ENCODE results near the gene ZNF451. TPM values are rescaled to one million over a fixed set of nuclear protein-coding genes. Genes with fewer than 3 reads are reported as not detected.

Gene ZNF451
- total and polyA plus RNA-seq, 2 donors (not counting 1 experiment from before 2014, with no cell fraction given): 25.9 to 86.3 TPM

- ATAC-seq (ENCODE audit: low read depth) (no peak), DNase-seq (no peak)
- Histone ChIP-seq H3K9ac (ENCODE audit: low read length) (no peak overlapping the region), H3K27ac (ENCODE audit: low read length in 2 of 2) (no peak overlapping the region), H3K4me1 (ENCODE audit: control insufficient read depth in 2 of 2, insufficient read depth in 2 of 2, low read length in 2 of 2) (peaks cover 5 to 9% of the 10 kb centered on the region in 2 donors), H3K79me2 (ENCODE audit: control insufficient read depth, insufficient read depth, low read length) (no peaks in the 10 kb centered on the region), H3K9me3 (ENCODE audit: control extremely low read depth in 1 of 3, control insufficient read depth in 2 of 3, insufficient read depth in 1 of 3, low read length in 2 of 3) (no peaks in the 10 kb centered on the region), H3K4me3 (ENCODE audit: control extremely low read depth in 1 of 5, extremely low read depth in 1 of 5, insufficient read depth in 1 of 5, low read depth in 2 of 5, low read length in 4 of 5) (no peak overlapping the region), H4K20me1 (ENCODE audit: control insufficient read depth, insufficient read depth, low read length, poor library complexity, severe bottlenecking) (no peaks in the 10 kb centered on the region), H3K27me3 (replicated peaks in 1 of 4; ENCODE audit: control extremely low read depth in 1 of 4, control insufficient read depth in 3 of 4, insufficient read depth in 4 of 4, low read length in 3 of 4) (no peaks in the 10 kb centered on the region), H2AFZ (ENCODE audit: insufficient read depth, low read depth, low read length, poor library complexity, severe bottlenecking) (no peak overlapping the region), H3K36me3 (replicated peaks in 1 of 2; ENCODE audit: control extremely low read depth in 1 of 2, control insufficient read depth in 1 of 2, extremely low read depth in 1 of 2, insufficient read depth in 2 of 2, low read length in 1 of 2) (peaks cover 3 to 7% of the 10 kb centered on the region in 2 experiments), H3K4me2 (replicated peaks; ENCODE audit: low read depth, low read length, poor library complexity, severe bottlenecking) (no peak overlapping the region)
- ChIA-PET CTCF (no interaction called here), POLR2A (no interaction called here)
- H3K4me1 Mint-ChIP-seq: peaks cover 9% of the 10 kb centered on the region
- intact Hi-C loops (cut with micrococcal nuclease): no loop called here
- no peak overlapping the region for H3K4me3 Mint-ChIP-seq
- H3K27ac Mint-ChIP-seq: no peak overlapping the region
- no peak for TF ChIP-seq CTCF (IDR thresholded peaks at IDR 0.05)
- TF ChIP-seq EZH2 (IDR thresholded peaks at IDR 0.05; ENCODE audit: borderline replicate concordance, insufficient read depth, low read depth, low read length, poor library complexity, severe bottlenecking): no peak
- H3K27me3 Mint-ChIP-seq: no peaks in the 10 kb centered on the region
- WGBS (ENCODE audit: insufficient coverage): 100% methylated on average over 1 of the region's 3 CpGs
- no peaks in the 10 kb centered on the region for H3K9me3 Mint-ChIP-seq (ENCODE audit: insufficient read depth)
These were observed 26.1 kb upstream of the ZNF451 start for GRCh38 chr6:57063847-57064246.

DNA sequence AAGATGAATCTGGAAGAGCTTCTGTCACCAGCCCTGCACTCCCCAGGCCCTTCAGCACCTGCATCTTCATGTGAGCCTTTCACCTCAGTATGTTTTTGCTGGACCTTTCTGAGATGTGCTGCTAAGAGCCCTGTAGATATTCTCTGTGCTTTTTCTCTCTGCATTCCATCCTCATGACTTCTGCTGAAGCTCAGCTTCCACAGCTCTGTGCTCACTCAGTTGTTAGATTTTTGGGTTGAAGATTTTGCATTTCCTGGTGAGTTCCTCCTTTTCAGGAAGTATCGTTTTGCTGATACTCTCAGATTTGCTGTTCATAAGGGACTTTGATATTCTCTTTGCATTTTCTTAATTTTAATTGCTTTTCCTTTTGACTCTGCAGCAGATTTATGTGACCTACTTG is 25.2 kb upstream of the ZNF451 start:
- H3K4me3 Mint-ChIP-seq: no peak overlapping the region
- no peak overlapping the region for H3K27ac ChIP-seq (ENCODE audit: low read length in 2 of 2)
- H4K20me1 ChIP-seq (ENCODE audit: control insufficient read depth, insufficient read depth, low read length, poor library complexity, severe bottlenecking): no peaks in the 10 kb centered on the region
- no peaks in the 10 kb centered on the region for H3K27me3 ChIP-seq (replicated peaks in 1 of 4; ENCODE audit: control extremely low read depth in 1 of 4, control insufficient read depth in 3 of 4, insufficient read depth in 4 of 4, low read length in 3 of 4)
- no peaks in the 10 kb centered on the region for H3K79me2 ChIP-seq (ENCODE audit: control insufficient read depth, insufficient read depth, low read length)
- H3K27ac Mint-ChIP-seq: no peak overlapping the region
- TF ChIP-seq EZH2 (IDR thresholded peaks at IDR 0.05; ENCODE audit: borderline replicate concordance, insufficient read depth, low read depth, low read length, poor library complexity, severe bottlenecking): no peak
- TF ChIP-seq CTCF (IDR thresholded peaks at IDR 0.05): no peak
- no peaks in the 10 kb centered on the region for H3K27me3 Mint-ChIP-seq
- H3K4me1 Mint-ChIP-seq: peaks cover 9% of the 10 kb centered on the region
- H3K4me2 ChIP-seq (replicated peaks; ENCODE audit: low read depth, low read length, poor library complexity, severe bottlenecking): no peak overlapping the region
- intact Hi-C loops (cut with micrococcal nuclease): no loop called here
- WGBS (ENCODE audit: insufficient coverage): no CpG with 5 or more reads among the region's 1 CpG
- H3K9me3 Mint-ChIP-seq (ENCODE audit: insufficient read depth): no peaks in the 10 kb centered on the region
- no peak for DNase-seq
- H3K9me3 ChIP-seq (ENCODE audit: control extremely low read depth in 1 of 3, control insufficient read depth in 2 of 3, insufficient read depth in 1 of 3, low read length in 2 of 3): no peaks in the 10 kb centered on the region
- no peak for ATAC-seq (ENCODE audit: low read depth)
- no peak overlapping the region for H3K4me3 ChIP-seq (ENCODE audit: control extremely low read depth in 1 of 5, extremely low read depth in 1 of 5, insufficient read depth in 1 of 5, low read depth in 2 of 5, low read length in 4 of 5)
- H3K36me3 ChIP-seq (replicated peaks in 1 of 2; ENCODE audit: control extremely low read depth in 1 of 2, control insufficient read depth in 1 of 2, extremely low read depth in 1 of 2, insufficient read depth in 2 of 2, low read length in 1 of 2): peaks cover 0 to 5% of the 10 kb centered on the region in 2 experiments
- H3K9ac ChIP-seq (ENCODE audit: low read length): no peak overlapping the region
- H3K4me1 ChIP-seq (ENCODE audit: control insufficient read depth in 2 of 2, insufficient read depth in 2 of 2, low read length in 2 of 2): peaks cover 5 to 9% of the 10 kb centered on the region in 2 donors
- CTCF ChIA-PET: no interaction called here
- no peak overlapping the region for H2AFZ ChIP-seq (ENCODE audit: insufficient read depth, low read depth, low read length, poor library complexity, severe bottlenecking)
- POLR2A ChIA-PET: interaction anchor here (0.5 kb wide), 1 partner anchor 9 kb away, joined by 4 read pairs; no protein-coding TSS in a partner anchor

Measured in B cell (primary cell).